AG09319 (cell line): ENCODE results near the gene NVL.
"Not testable (repeated sequence)": the region's sequence is repeated elsewhere in the genome, so short reads cannot be mapped to it uniquely, and the experiment has no call there.

ENCODE experiments used
- DNase-seq: peaks from one replicate; pipeline ENCODE4 v3.0.0-alpha.2; 2010; ENCODE audit warnings: low read depth; ENCODE audit errors: extremely low read depth
- CTCF ChIP-seq: IDR thresholded peaks from 2 replicates; pipeline ENCODE4 v1.5.1; 2011; ENCODE audit warnings: low read depth, mild to moderate bottlenecking, inconsistent platforms, low read length, moderate library complexity

NVL gene

GRCh38 chr1:224312025-224312424, 17.9 kb downstream of the NVL start:
- TF ChIP-seq CTCF, result no peak
- DNase-seq, result no peak

GRCh38 chr1:224311503-224311902, 18.5 kb downstream of the NVL start:
- DNase-seq, result not testable (repeated sequence)

DNA sequence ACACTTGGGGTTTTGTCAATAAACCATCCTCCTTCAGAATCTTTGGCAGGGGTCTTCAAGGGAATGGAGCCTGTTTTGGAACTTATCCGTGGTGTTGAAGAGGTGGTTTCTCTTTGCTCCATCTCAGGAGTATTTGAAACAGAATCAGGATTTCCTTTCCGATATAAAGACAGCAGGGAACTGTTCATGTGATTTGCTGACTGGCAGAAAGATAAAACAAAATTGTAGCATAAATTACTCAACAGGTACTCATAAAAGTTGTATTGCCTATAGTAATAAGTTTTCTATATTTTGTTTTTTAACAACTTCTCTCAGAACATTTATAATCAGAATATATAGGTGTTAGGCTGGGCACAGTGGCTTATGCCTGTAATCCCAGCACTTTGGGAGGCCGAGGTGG, 21.9 kb downstream of the NVL start:
- TF ChIP-seq CTCF, result no peak
- DNase-seq, result no peak

DNA sequence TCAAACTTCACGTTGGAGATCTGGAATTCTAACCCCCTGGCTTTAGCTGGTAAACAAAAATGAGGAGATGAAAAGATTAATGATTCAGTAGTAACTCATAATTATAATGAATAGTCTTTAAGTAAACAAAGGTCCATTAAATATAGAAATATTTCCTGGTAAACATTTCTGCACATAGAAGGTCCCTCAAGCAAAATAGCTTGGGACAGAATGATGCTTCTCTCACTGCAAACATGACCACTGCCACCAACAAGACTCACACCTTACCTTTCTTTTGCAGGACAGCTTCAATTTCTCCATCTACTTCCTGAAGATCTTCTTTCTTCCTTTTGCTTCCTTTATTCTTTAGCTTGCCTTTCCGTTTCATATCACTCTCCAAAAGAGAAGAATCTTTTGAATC, 25.2 kb downstream of the NVL start:
- TF ChIP-seq CTCF, result no peak
- DNase-seq, result no peak

DNA sequence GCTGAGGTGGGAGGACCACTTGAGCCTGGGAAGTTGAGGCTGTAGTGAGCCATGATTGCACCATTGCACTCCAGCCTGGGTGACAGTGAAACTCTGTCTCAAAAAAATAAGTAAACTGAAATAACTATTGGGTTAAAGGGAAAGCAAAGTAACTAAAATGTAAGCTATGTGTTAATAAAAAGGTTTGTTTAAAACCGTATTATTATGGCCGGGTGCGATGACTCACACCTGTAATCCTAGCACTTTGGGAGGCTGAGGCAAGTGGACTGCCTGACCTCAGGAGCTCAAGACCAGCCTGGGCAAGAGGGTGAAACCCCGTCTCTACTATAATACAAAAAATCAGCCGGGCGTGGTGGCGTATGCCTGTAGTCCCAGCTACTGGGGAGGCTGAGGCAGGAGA, 27.0 kb downstream of the NVL start:
- no peak for TF ChIP-seq CTCF
- no peak for DNase-seq

- DNase-seq, result no peak
These were observed 28.6 kb downstream of the NVL start for GRCh38 chr1:224301391-224301790.

GRCh38 chr1:224300346-224300745, 29.6 kb downstream of the NVL start:
- peak; percentile 28 for DNase-seq
- no peak for TF ChIP-seq CTCF

More at GRCh38 chr1:224301391-224301790, 28.6 kb downstream of the NVL start:
- TF ChIP-seq CTCF, result no peak

DNA sequence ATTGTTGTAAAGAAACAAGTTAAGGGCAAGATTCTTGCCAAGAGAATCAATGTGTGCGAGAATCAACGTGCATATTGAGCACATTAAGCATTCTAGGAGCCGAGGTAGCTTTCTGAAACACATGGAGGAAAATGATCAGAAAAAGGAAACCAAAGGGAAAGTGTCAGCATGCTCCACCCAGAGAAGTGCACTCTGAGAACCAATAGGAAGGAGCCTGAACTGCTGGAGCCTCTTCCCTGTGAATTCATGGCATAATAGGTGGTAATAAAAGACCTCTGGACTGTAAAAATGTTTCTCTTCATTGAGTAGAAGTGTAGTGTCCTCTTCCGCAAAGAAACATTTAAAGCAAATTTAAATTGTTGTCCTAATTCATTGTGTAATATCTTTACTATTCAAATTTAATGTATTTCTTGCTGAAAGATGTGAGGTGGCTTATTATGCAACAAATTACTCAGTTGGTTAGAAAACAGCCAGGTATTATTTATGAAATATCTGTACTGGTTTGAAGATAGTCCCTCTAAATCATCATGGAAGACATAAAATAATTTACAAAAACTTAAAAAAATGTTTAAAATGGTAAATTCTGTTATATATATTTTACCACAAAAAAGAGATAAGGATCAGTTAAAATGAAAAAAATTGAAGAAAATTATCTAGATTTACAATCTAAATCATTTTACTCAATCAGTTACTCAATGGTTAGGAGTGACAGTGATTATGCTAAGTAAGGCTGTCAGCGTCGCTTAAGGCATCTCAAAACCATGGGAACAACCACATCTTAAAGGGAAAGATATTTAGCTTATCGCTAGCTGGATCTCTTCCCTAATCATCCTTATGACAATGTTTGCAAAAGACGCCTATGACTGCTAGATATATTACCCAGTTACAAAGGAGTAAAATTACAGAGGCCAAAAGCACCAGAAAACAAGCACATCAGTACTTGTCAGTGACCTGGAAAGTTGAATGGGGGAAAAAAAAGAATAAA, 31.3 kb downstream of the NVL start:
- DNase-seq, result no peak
- no peak for TF ChIP-seq CTCF
